HG03039 (cell line): ENCODE data around the gene RCN1.

Experiments
- ATAC-seq: cut with Tn5 transposase; IDR thresholded peaks from one replicate; pipeline ENCODE4 v1.9.1; 2021; ENCODE audit warnings: mild to moderate bottlenecking, moderate library complexity; ENCODE audit not compliant: unreplicated experiment

The RCN1 gene

DNA sequence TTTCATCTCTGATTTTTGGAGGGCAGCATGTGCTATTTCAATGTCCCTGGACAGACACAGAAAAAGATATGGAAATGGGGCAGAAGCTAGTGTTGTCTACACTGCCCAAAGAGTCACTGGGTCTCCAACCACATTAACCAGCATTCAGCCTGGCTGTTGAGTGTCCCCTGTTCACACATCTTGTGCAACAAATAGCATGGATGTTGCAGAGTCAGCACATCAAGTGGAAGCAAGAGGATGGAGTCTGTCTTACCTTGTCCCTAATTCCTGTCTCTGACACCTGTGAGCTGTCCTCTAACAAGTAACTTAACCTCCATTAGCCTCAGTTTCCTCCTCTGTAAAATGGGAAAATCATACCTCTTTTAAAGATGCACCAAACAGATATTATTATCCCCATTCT lies 60.2 kb downstream of the RCN1 start:
- ATAC-seq, result no peak

DNA sequence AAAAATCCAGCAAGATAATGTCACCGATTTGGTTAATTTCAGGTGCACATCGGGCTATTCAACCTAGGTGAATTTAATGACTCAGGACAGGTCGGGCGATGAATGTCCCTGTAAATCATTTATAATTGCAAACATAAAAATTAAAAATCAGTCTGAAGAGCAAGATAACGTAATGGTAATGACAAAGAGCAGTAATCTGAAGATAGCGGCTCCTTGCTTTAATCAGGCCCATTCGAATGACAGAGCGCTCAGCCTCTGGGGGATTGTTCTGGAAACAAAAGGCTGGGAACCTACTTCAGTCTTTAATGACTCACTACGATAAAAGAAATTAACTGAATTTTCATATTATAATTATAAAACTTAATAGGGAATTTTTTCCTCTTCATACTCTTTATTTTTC lies 61.3 kb downstream of the RCN1 start:
- no peak for ATAC-seq

DNA sequence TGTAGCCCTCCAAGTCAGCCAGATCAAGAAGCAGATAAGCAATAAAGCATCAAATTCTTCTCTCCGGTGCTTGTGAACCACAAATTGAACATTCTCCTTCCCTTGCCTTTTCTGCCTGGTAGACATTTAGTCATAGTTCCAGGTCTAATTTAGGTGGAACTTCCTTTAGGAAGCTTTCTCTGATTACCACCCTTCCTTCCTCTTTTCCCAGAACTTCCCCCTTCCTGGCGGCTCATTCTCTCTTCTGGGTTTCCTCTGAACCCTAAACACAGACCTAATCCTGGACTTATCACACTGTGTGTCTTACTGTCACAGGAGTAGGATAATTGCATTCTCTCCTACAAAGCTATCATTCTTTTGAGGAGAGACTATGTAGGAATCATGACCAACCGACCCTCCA lies 61.9 kb downstream of the RCN1 start:
- ATAC-seq, result no peak

DNA sequence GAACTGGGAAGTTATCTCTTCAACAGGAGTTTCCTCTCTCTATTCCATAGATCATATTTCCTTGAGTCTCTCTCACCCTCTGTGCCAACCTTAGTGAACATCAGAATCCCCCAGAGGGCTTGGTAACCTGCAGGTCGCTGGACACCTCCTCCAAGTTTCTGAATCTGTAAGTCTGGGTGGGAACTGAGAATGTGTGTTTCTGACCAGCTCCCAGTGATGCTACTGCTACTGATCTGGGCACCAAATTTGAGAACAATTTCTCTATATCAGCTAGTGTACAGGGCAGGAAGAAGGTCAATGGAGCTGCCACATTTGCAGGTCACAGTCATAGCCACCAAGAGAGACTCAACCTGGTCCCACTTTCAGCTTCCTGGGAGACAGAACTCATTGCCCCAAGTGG lies 62.9 kb downstream of the RCN1 start:
- peak; percentile 49 for ATAC-seq

DNA sequence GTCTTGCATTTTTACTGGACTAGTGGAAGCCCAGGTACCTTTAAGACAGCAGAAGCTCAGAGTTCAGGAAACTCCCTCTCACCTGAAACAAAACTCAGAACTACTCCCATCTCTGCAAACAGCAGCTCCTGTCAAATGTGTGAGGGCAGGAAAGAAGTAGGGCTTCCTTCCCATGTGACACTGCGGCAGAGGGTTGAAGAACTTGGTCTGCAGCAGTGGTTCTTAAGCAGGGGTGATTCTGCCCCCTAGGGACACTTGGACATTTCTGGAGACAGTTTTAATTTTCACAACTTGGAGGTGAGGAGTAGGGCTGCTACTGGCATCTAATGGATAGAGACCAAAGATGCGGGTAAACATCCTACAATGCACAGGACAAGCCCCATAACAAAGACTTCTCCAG lies 63.4 kb downstream of the RCN1 start:
- ATAC-seq, result peak; percentile 48
